Heart right ventricle (tissue), 16 donors: ENCODE results near the gene NAT10. TPM values are rescaled to one million over a fixed set of nuclear protein-coding genes. Genes with fewer than 3 reads are reported as not detected.

Experiments
- ATAC-seq, 8 donors: fragments of 200-7000 bp; cut with Tn5 transposase; one replicate each; pipeline ENCODE4 v1.9.1; 2020; ENCODE audit warnings: mild to moderate bottlenecking in 8 of 8, moderate library complexity in 8 of 8, moderate number of reproducible peaks in 1 of 8
- DNase-seq, 2 donors: peaks; one replicate each; pipeline ENCODE4 v3.0.0-alpha.2; 2020
- H3K27ac ChIP-seq, 10 donors: fragments of 200-600 bp; sonication (generic) in 2 of 10; one replicate each; pipeline versions ENCODE4 v1.5.0 to v1.8.0; 2020 to 2022; ENCODE audit warnings: mild to moderate bottlenecking in 3 of 10
- H3K27me3 ChIP-seq, 7 donors: fragments of 200-600 bp; one replicate each; pipeline ENCODE4 v1.8.0; 2021 to 2022; ENCODE audit warnings: mild to moderate bottlenecking in 2 of 7
- H3K36me3 ChIP-seq, 9 donors: fragments of 200-600 bp; sonication (generic) in 1 of 9; one replicate each; pipeline versions ENCODE4 v1.5.0 to v1.8.0; 2020 to 2022; ENCODE audit warnings: mild to moderate bottlenecking in 2 of 9
- H3K4me1 ChIP-seq, 9 donors: fragments of 200-600 bp; sonication (generic) in 1 of 9; one replicate each; pipeline versions ENCODE4 v1.5.0 to v1.8.0; 2020 to 2022; ENCODE audit warnings: mild to moderate bottlenecking in 4 of 9
- H3K4me3 ChIP-seq, 10 donors: fragments of 200-600 bp; sonication (generic) in 2 of 10; one replicate each; pipeline versions ENCODE4 v1.5.0 to v1.8.0; 2020 to 2022; ENCODE audit warnings: mild to moderate bottlenecking in 7 of 10, moderate library complexity in 2 of 10
- H3K9me3 ChIP-seq, 11 donors: fragments of 200-600 bp in 10 of 11; sonication (generic) in 2 of 11; one replicate each; pipeline versions ENCODE4 v1.5.0 to v1.8.0; 2013 to 2022; ENCODE audit warnings: mild to moderate bottlenecking in 2 of 11, control low read depth in 1 of 11, moderate library complexity in 1 of 11
- CTCF ChIP-seq, 9 donors: fragments of 200-600 bp; sonication (generic) in 2 of 9; IDR thresholded peaks; one replicate each; pipeline versions ENCODE4 v1.5.0 to v1.8.0; 2021 to 2022; ENCODE audit warnings: antibody characterized with exemption in 9 of 9, mild to moderate bottlenecking in 5 of 9, moderate library complexity in 1 of 9
- WGBS, 2 donors: extraction: QIAGEN DNeasy Blood & Tissue Kit; methylation state at CpG; one replicate each; pipeline ENCODE4 v1.1.7; 2013; ENCODE audit warnings: inconsistent platforms in 1 of 2; 5-methylcytosine and 5-hydroxymethylcytosine counted together
- intact Hi-C, 10 donors: fragments of 100-400 bp; cut with DNase I; formaldehyde crosslinking; loops; one replicate each; pipeline versions ENCODE4 v1.11.1 to v1.14.2; 2022
- polyA plus RNA-seq, 2 donors: library from polyadenylated mRNA; stranded (reverse); fragments of 200-250 nt; gene quantifications; one replicate each; pipeline ENCODE4 v1.2.3, GENCODE V29; 2013
- total RNA-seq, 10 donors: library from RNA; stranded (reverse); fragmentation: NEBNext Ultra II Directional in 3 of 10; extraction: Animal tissue kit (Norgen Biotek cat#: 25700) in 3 of 10; gene quantifications; one replicate each; pipeline versions ENCODE4 v1.2.1 to v1.2.4, GENCODE V29; 2021 to 2023
- donor health status: Arrhythmogenic right ventricular cardiomyopathy.
- donor health status: ischemic (EF 13 %, LVEDD 7.1; RV severe dilation, severe dysfunction).
- donor health status: healthy with polysubstance abuse.
- donor health status: DM: no; HTN: yes; CAD: no.
- donor health status: DM: no; HTN: no; CAD: no.
- donor health status: ischemic (EF 25% LVEDD 6.9; RV normal size, moderate dysfunction).
- donor health status: ischemic (EF 25% LVEDD 5.7; RV mildly dilated, moderate dysfunction).
- donor health status: healthy.
- donor health status: DM: yes; HTN: yes; CAD: no.
- donor health status: Ischemic cardiomyopathy.
- donor health status: ischemic (EF 35%, LVEDD 5.7; RV mildly dilated, moderate dysfunction).
- donor health status: nonischemic (EF 11% LVEDD 7.7; RV severe dilation, severe dysfunction).
- donor health status: DM: yes; HTN: yes; CAD: no.
- donor health status: PGD.
- donor health status: ischemic (EF 29% LVEDD 5.4; RV normal size, mild dysfunction).
- donor health status: nonischemic (EF 23%, LVEDD 6.1; RV moderate dilation, normal function).

The NAT10 gene
- total and polyA plus RNA-seq, 12 donors, result 16.2 to 26.4 (median 21.9) TPM

- 90 to 93% methylated on average over 8 of the region's 8 CpGs for WGBS, 2 donors
These were observed 40.5 kb downstream of the NAT10 start for GRCh38 chr11:34145847-34146381.

GRCh38 chr11:34146411-34146810 is 41.0 kb downstream of the NAT10 start:
- no peak for TF ChIP-seq CTCF (IDR thresholded peaks at IDR 0.05)
- intact Hi-C loops, result no loop called here
- Histone ChIP-seq H3K27me3 (no peaks in the 10 kb centered on the region), H3K36me3 (peaks cover 0 to 100% (median 52%) of the 10 kb centered on the region in 9 donors), H3K4me1 (peaks cover 0 to 17% (median 6%) of the 10 kb centered on the region in 9 donors), H3K9me3 (no peaks in the 10 kb centered on the region), H3K4me3 (no peak overlapping the region), H3K27ac (no peak overlapping the region)
- 96% methylated on average over 12 of the region's 12 CpGs for WGBS, 2 donors
- no peak for ATAC-seq
- DNase-seq, result no peak

More at GRCh38 chr11:34145847-34146381, 40.5 kb downstream of the NAT10 start:
- no peak for TF ChIP-seq CTCF (IDR thresholded peaks at IDR 0.05)
- peaks cover 0 to 100% (median 56%) of the 10 kb centered on the region in 9 donors for H3K36me3 ChIP-seq
- no peaks in the 10 kb centered on the region for H3K9me3 ChIP-seq
- DNase-seq (no peak), ATAC-seq (no peak)
- H3K4me1 ChIP-seq, result peaks cover 0 to 17% (median 5%) of the 10 kb centered on the region in 9 donors
- H3K27me3 ChIP-seq, result no peaks in the 10 kb centered on the region
- intact Hi-C loops, result no loop called here
- no peak overlapping the region for H3K4me3 ChIP-seq
- H3K27ac ChIP-seq, result no peak overlapping the region

- Histone ChIP-seq H3K27me3 (no peaks in the 10 kb centered on the region), H3K27ac (no peak overlapping the region), H3K9me3 (no peaks in the 10 kb centered on the region), H3K4me3 (no peak overlapping the region), H3K36me3 (peaks cover 0 to 100% (median 47%) of the 10 kb centered on the region in 9 donors), H3K4me1 (peaks cover 0 to 17% (median 6%) of the 10 kb centered on the region in 9 donors)
- ATAC-seq, result no peak
- intact Hi-C loops, result no loop called here
- WGBS, 2 donors, result 77 to 82% methylated on average over 5 of the region's 5 CpGs
- TF ChIP-seq CTCF (IDR thresholded peaks at IDR 0.05), result no peak
- no peak for DNase-seq
These were observed 41.4 kb downstream of the NAT10 start for GRCh38 chr11:34146866-34147265.

GRCh38 chr11:34147581-34147980 is 42.2 kb downstream of the NAT10 start:
- intact Hi-C loops, result no loop called here
- Histone ChIP-seq H3K4me1 (peaks cover 0 to 14% (median 6%) of the 10 kb centered on the region in 9 donors), H3K36me3 (peaks cover 0 to 100% (median 40%) of the 10 kb centered on the region in 9 donors), H3K27ac (no peak overlapping the region), H3K9me3 (no peaks in the 10 kb centered on the region), H3K27me3 (no peaks in the 10 kb centered on the region), H3K4me3 (no peak overlapping the region)
- 86 to 91% methylated on average over 8 of the region's 8 CpGs for WGBS, 2 donors
- no peak for ATAC-seq
- no peak for DNase-seq
- TF ChIP-seq CTCF (IDR thresholded peaks at IDR 0.05), result no peak
